Measurements from ENCODE around the gene SHF. TPM values are rescaled to one million over a fixed set of nuclear protein-coding genes. Genes with fewer than 3 reads are reported as not detected.

The SHF gene
- total RNA-seq, 1 donor from 2014 or later, result 61.1 TPM

- Mint-ChIP-seq H3K27me3 (no peaks in the 10 kb centered on the region), H3K27ac (peak overlapping the region; percentile 6), H3K4me1 (ENCODE audit: low read depth) (peaks cover 33% of the 10 kb centered on the region), H3K4me3 (ENCODE audit: low read depth) (no peak overlapping the region), H3K36me3 (ENCODE audit: insufficient read depth) (peaks cover 27% of the 10 kb centered on the region), H3K9me3 (ENCODE audit: low read depth) (no peaks in the 10 kb centered on the region)
- TF ChIP-seq CTCF (IDR thresholded peaks at IDR 0.05; ENCODE audit: unreplicated experiment), result no peak
- DNase-seq (ENCODE audit: low spot score, unreplicated experiment), result no peak
These were observed 7.6 kb downstream of the SHF start for GRCh38 chr15:45180201-45180600.

- TF ChIP-seq CTCF (IDR thresholded peaks at IDR 0.05; ENCODE audit: unreplicated experiment), result peak; percentile 55
- Mint-ChIP-seq H3K27me3 (no peaks in the 10 kb centered on the region), H3K4me1 (ENCODE audit: low read depth) (peaks cover 35% of the 10 kb centered on the region), H3K9me3 (ENCODE audit: low read depth) (no peaks in the 10 kb centered on the region), H3K27ac (no peak overlapping the region), H3K4me3 (ENCODE audit: low read depth) (no peak overlapping the region), H3K36me3 (ENCODE audit: insufficient read depth) (peaks cover 29% of the 10 kb centered on the region)
- DNase-seq (ENCODE audit: low spot score, unreplicated experiment), result no peak
These were observed 8.4 kb downstream of the SHF start for GRCh38 chr15:45179221-45179985.

- no peak overlapping the region for H3K27ac Mint-ChIP-seq
- peaks cover 34% of the 10 kb centered on the region for H3K36me3 Mint-ChIP-seq (ENCODE audit: insufficient read depth)
- no peak overlapping the region for H3K4me3 Mint-ChIP-seq (ENCODE audit: low read depth)
- H3K27me3 Mint-ChIP-seq, result no peaks in the 10 kb centered on the region
- no peak for DNase-seq (ENCODE audit: low spot score, unreplicated experiment)
- no peak for TF ChIP-seq CTCF (IDR thresholded peaks at IDR 0.05; ENCODE audit: unreplicated experiment)
- no peaks in the 10 kb centered on the region for H3K9me3 Mint-ChIP-seq (ENCODE audit: low read depth)
- peaks cover 35% of the 10 kb centered on the region for H3K4me1 Mint-ChIP-seq (ENCODE audit: low read depth)
These were observed 10.5 kb downstream of the SHF start for GRCh38 chr15:45177285-45177684.

DNA sequence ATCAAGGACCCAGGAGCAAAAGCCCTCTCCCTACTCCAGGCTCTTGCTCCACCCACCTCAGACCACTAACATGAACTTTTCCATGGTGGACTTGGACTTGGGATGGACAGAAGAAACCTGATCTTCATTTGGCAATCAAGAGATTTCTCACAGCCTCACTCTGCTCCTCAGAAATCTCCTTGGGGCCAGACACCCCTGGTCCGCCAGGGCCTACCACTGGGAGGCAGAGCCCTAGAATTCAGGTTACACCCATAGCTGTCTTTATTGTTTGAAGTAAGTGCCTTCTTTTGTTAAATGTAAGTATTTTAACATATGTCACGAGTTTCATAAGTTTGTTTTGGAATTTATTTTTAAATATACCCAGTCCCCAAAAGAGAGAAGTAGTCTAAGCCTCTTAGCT, 13.2 kb downstream of the SHF start:
- no peak for TF ChIP-seq CTCF (IDR thresholded peaks at IDR 0.05; ENCODE audit: unreplicated experiment)
- Mint-ChIP-seq H3K27ac (peak overlapping the region; percentile 74), H3K27me3 (no peaks in the 10 kb centered on the region), H3K4me1 (ENCODE audit: low read depth) (peaks cover 27% of the 10 kb centered on the region), H3K9me3 (ENCODE audit: low read depth) (no peaks in the 10 kb centered on the region), H3K36me3 (ENCODE audit: insufficient read depth) (peaks cover 28% of the 10 kb centered on the region), H3K4me3 (ENCODE audit: low read depth) (no peak overlapping the region)
- DNase-seq (ENCODE audit: low spot score, unreplicated experiment), result no peak

GRCh38 chr15:45174069-45174468, 13.7 kb downstream of the SHF start:
- Mint-ChIP-seq H3K9me3 (ENCODE audit: low read depth) (no peaks in the 10 kb centered on the region), H3K4me1 (ENCODE audit: low read depth) (peaks cover 27% of the 10 kb centered on the region), H3K36me3 (ENCODE audit: insufficient read depth) (peaks cover 28% of the 10 kb centered on the region), H3K4me3 (ENCODE audit: low read depth) (peak overlapping the region; percentile 19), H3K27me3 (no peaks in the 10 kb centered on the region), H3K27ac (peak overlapping the region; percentile 74)
- no peak for DNase-seq (ENCODE audit: low spot score, unreplicated experiment)
- no peak for TF ChIP-seq CTCF (IDR thresholded peaks at IDR 0.05; ENCODE audit: unreplicated experiment)
